ENCODE data around the gene SEMA3C.

The SEMA3C gene

GRCh38 chr7:80763289-80763688 lies 155.6 kb downstream of the SEMA3C start:
- Histone ChIP-seq H3K4me1 (ENCODE audit: control insufficient read depth in 2 of 2, insufficient read depth in 1 of 2, low read depth in 1 of 2, low read length in 2 of 2) (peaks cover 3 to 12% of the 10 kb centered on the region in 2 donors), H4K91ac (ENCODE audit: low read depth, low read length, poor library complexity) (no peak overlapping the region), H3K4me3 (ENCODE audit: low read length in 2 of 2) (no peak overlapping the region), H2AFZ (ENCODE audit: low read length) (no peak overlapping the region), H3K4me2 (ENCODE audit: insufficient read depth, low read length, poor library complexity, severe bottlenecking) (no peak overlapping the region), H2BK120ac (ENCODE audit: low read depth, low read length) (no peak overlapping the region), H3K36me3 (replicated peaks in 1 of 2; ENCODE audit: control insufficient read depth in 2 of 2, insufficient read depth in 2 of 2, low read length in 2 of 2) (no peaks in the 10 kb centered on the region), H2BK15ac (ENCODE audit: low read length) (no peak overlapping the region), H3K9me3 (replicated peaks in 1 of 2; ENCODE audit: control insufficient read depth in 2 of 2, insufficient read depth in 1 of 2, low read depth in 1 of 2, low read length in 2 of 2) (no peaks in the 10 kb centered on the region), H3K9ac (ENCODE audit: low read depth, low read length, poor library complexity) (no peak overlapping the region), H3K23ac (ENCODE audit: low read depth, low read length, poor library complexity) (no peak overlapping the region), H3K14ac (ENCODE audit: low read length) (no peak overlapping the region), H3K18ac (ENCODE audit: low read length) (no peak overlapping the region), H3K79me1 (ENCODE audit: low read depth, low read length) (no peaks in the 10 kb centered on the region), H3K27me3 (ENCODE audit: control insufficient read depth in 3 of 3, insufficient read depth in 3 of 3, low read depth in 1 of 3, low read length in 3 of 3) (no peaks in the 10 kb centered on the region), H2BK12ac (ENCODE audit: low read length) (no peak overlapping the region), H2BK5ac (ENCODE audit: low read length) (no peak overlapping the region), H3K27ac (replicated peaks; ENCODE audit: low read length) (no peak overlapping the region), H4K8ac (ENCODE audit: low read depth, low read length) (no peak overlapping the region), H2AK5ac (ENCODE audit: low read depth, low read length) (no peak overlapping the region), H3K4ac (ENCODE audit: low read length) (no peak overlapping the region)
- no peak for DNase-seq (ENCODE audit: low spot score)
- no CpG with 5 or more reads among the region's 1 CpG for WGBS, 2 donors (ENCODE audit: extremely low coverage in 2 of 2, insufficient read length in 2 of 2, insufficient replicate concordance in 1 of 2)

- Histone ChIP-seq H3K36me3 (replicated peaks in 1 of 2; ENCODE audit: control insufficient read depth in 2 of 2, insufficient read depth in 2 of 2, low read length in 2 of 2) (peaks cover 0 to 4% of the 10 kb centered on the region in 2 donors), H4K8ac (ENCODE audit: low read depth, low read length) (no peak overlapping the region), H3K14ac (ENCODE audit: low read length) (no peak overlapping the region), H2BK12ac (ENCODE audit: low read length) (no peak overlapping the region), H3K27me3 (ENCODE audit: control insufficient read depth in 3 of 3, insufficient read depth in 3 of 3, low read depth in 1 of 3, low read length in 3 of 3) (no peaks in the 10 kb centered on the region), H3K9me3 (replicated peaks in 1 of 2; ENCODE audit: control insufficient read depth in 2 of 2, insufficient read depth in 1 of 2, low read depth in 1 of 2, low read length in 2 of 2) (no peaks in the 10 kb centered on the region), H2AFZ (ENCODE audit: low read length) (no peak overlapping the region), H3K4me1 (ENCODE audit: control insufficient read depth in 2 of 2, insufficient read depth in 1 of 2, low read depth in 1 of 2, low read length in 2 of 2) (peaks cover 3 to 12% of the 10 kb centered on the region in 2 donors), H3K23ac (ENCODE audit: low read depth, low read length, poor library complexity) (no peak overlapping the region), H3K4me2 (ENCODE audit: insufficient read depth, low read length, poor library complexity, severe bottlenecking) (no peak overlapping the region), H2BK120ac (ENCODE audit: low read depth, low read length) (no peak overlapping the region), H2AK5ac (ENCODE audit: low read depth, low read length) (no peak overlapping the region), H3K9ac (ENCODE audit: low read depth, low read length, poor library complexity) (no peak overlapping the region), H3K4me3 (ENCODE audit: low read length in 2 of 2) (no peak overlapping the region), H2BK5ac (ENCODE audit: low read length) (no peak overlapping the region), H3K4ac (ENCODE audit: low read length) (no peak overlapping the region), H3K18ac (ENCODE audit: low read length) (no peak overlapping the region), H3K79me1 (ENCODE audit: low read depth, low read length) (no peaks in the 10 kb centered on the region), H4K91ac (ENCODE audit: low read depth, low read length, poor library complexity) (no peak overlapping the region), H2BK15ac (ENCODE audit: low read length) (no peak overlapping the region), H3K27ac (replicated peaks; ENCODE audit: low read length) (no peak overlapping the region)
- no CpG with 5 or more reads among the region's 4 CpGs for WGBS, 2 donors (ENCODE audit: extremely low coverage in 2 of 2, insufficient read length in 2 of 2, insufficient replicate concordance in 1 of 2)
- no peak for DNase-seq (ENCODE audit: low spot score)
Observed at GRCh38 chr7:80760292-80760691, 158.6 kb downstream of the SEMA3C start.

- Histone ChIP-seq H3K36me3 (replicated peaks in 1 of 2; ENCODE audit: control insufficient read depth in 2 of 2, insufficient read depth in 2 of 2, low read length in 2 of 2) (peaks cover 0 to 3% of the 10 kb centered on the region in 2 donors), H4K91ac (ENCODE audit: low read depth, low read length, poor library complexity) (no peak overlapping the region)
Observed at GRCh38 chr7:80752954-80753690, 165.7 kb downstream of the SEMA3C start.

GRCh38 chr7:80749270-80749669 lies 169.6 kb downstream of the SEMA3C start:
- H3K4me3 ChIP-seq (ENCODE audit: low read length in 2 of 2): no peak overlapping the region
- no CpG with 5 or more reads among the region's 2 CpGs for WGBS, 2 donors (ENCODE audit: extremely low coverage in 2 of 2, insufficient read length in 2 of 2, insufficient replicate concordance in 1 of 2)
- no peak overlapping the region for H3K27ac ChIP-seq (replicated peaks; ENCODE audit: low read length)
- H3K9ac ChIP-seq (ENCODE audit: low read depth, low read length, poor library complexity): no peak overlapping the region
- no peaks in the 10 kb centered on the region for H3K27me3 ChIP-seq (ENCODE audit: control insufficient read depth in 3 of 3, insufficient read depth in 3 of 3, low read depth in 1 of 3, low read length in 3 of 3)
- peaks cover 0 to 4% of the 10 kb centered on the region in 2 donors for H3K9me3 ChIP-seq (replicated peaks in 1 of 2; ENCODE audit: control insufficient read depth in 2 of 2, insufficient read depth in 1 of 2, low read depth in 1 of 2, low read length in 2 of 2)
- H3K4me1 ChIP-seq (ENCODE audit: control insufficient read depth in 2 of 2, insufficient read depth in 1 of 2, low read depth in 1 of 2, low read length in 2 of 2): peaks cover 0 to 13% of the 10 kb centered on the region in 2 donors
- H3K4me2 ChIP-seq (ENCODE audit: insufficient read depth, low read length, poor library complexity, severe bottlenecking): no peak overlapping the region
- H4K8ac ChIP-seq (ENCODE audit: low read depth, low read length): no peak overlapping the region
- H3K4ac ChIP-seq (ENCODE audit: low read length): no peak overlapping the region
- H3K36me3 ChIP-seq (replicated peaks in 1 of 2; ENCODE audit: control insufficient read depth in 2 of 2, insufficient read depth in 2 of 2, low read length in 2 of 2): peaks cover 0 to 7% of the 10 kb centered on the region in 2 donors
- H2BK5ac ChIP-seq (ENCODE audit: low read length): no peak overlapping the region
- no peak overlapping the region for H3K14ac ChIP-seq (ENCODE audit: low read length)
- H3K79me1 ChIP-seq (ENCODE audit: low read depth, low read length): no peaks in the 10 kb centered on the region
- no peak overlapping the region for H2BK15ac ChIP-seq (ENCODE audit: low read length)
- no peak overlapping the region for H3K23ac ChIP-seq (ENCODE audit: low read depth, low read length, poor library complexity)
- H4K91ac ChIP-seq (ENCODE audit: low read depth, low read length, poor library complexity): no peak overlapping the region
- no peak for DNase-seq (ENCODE audit: low spot score)
- no peak overlapping the region for H2BK12ac ChIP-seq (ENCODE audit: low read length)
- H3K18ac ChIP-seq (ENCODE audit: low read length): no peak overlapping the region
- H2BK120ac ChIP-seq (ENCODE audit: low read depth, low read length): no peak overlapping the region
- H2AK5ac ChIP-seq (ENCODE audit: low read depth, low read length): no peak overlapping the region
- no peak overlapping the region for H2AFZ ChIP-seq (ENCODE audit: low read length)

More at GRCh38 chr7:80752954-80753690, 165.7 kb downstream of the SEMA3C start:
- no CpG with 5 or more reads among the region's 6 CpGs for WGBS, 2 donors (ENCODE audit: extremely low coverage in 2 of 2, insufficient read length in 2 of 2, insufficient replicate concordance in 1 of 2)
- H2BK5ac ChIP-seq (ENCODE audit: low read length): no peak overlapping the region
- H3K79me1 ChIP-seq (ENCODE audit: low read depth, low read length): no peaks in the 10 kb centered on the region
- no peak overlapping the region for H3K4ac ChIP-seq (ENCODE audit: low read length)
- H3K14ac ChIP-seq (ENCODE audit: low read length): no peak overlapping the region
- H3K27ac ChIP-seq (replicated peaks; ENCODE audit: low read length): no peak overlapping the region
- H2AK5ac ChIP-seq (ENCODE audit: low read depth, low read length): no peak overlapping the region
- no peak for DNase-seq (ENCODE audit: low spot score)
- H3K27me3 ChIP-seq (ENCODE audit: control insufficient read depth in 3 of 3, insufficient read depth in 3 of 3, low read depth in 1 of 3, low read length in 3 of 3): no peaks in the 10 kb centered on the region
- no peak overlapping the region for H2AFZ ChIP-seq (ENCODE audit: low read length)
- peaks cover 0 to 12% of the 10 kb centered on the region in 2 donors for H3K4me1 ChIP-seq (ENCODE audit: control insufficient read depth in 2 of 2, insufficient read depth in 1 of 2, low read depth in 1 of 2, low read length in 2 of 2)
- no peak overlapping the region for H2BK12ac ChIP-seq (ENCODE audit: low read length)
- no peak overlapping the region for H3K4me2 ChIP-seq (ENCODE audit: insufficient read depth, low read length, poor library complexity, severe bottlenecking)
- no peak overlapping the region for H2BK15ac ChIP-seq (ENCODE audit: low read length)
- no peak overlapping the region for H3K18ac ChIP-seq (ENCODE audit: low read length)
- no peaks in the 10 kb centered on the region for H3K9me3 ChIP-seq (replicated peaks in 1 of 2; ENCODE audit: control insufficient read depth in 2 of 2, insufficient read depth in 1 of 2, low read depth in 1 of 2, low read length in 2 of 2)
- no peak overlapping the region for H3K4me3 ChIP-seq (ENCODE audit: low read length in 2 of 2)
- no peak overlapping the region for H4K8ac ChIP-seq (ENCODE audit: low read depth, low read length)
- H2BK120ac ChIP-seq (ENCODE audit: low read depth, low read length): no peak overlapping the region
- no peak overlapping the region for H3K23ac ChIP-seq (ENCODE audit: low read depth, low read length, poor library complexity)
- no peak overlapping the region for H3K9ac ChIP-seq (ENCODE audit: low read depth, low read length, poor library complexity)
